HG03558 (cell line): ENCODE results near the gene TMEM179B.
A peak's percentile ranks its signal among the peaks of the same experiment; 100 is the strongest.
"Not testable (repeated sequence)": the region's sequence is repeated elsewhere in the genome, so short reads cannot be mapped to it uniquely, and the experiment has no call there.

Source experiments
- ATAC-seq: cut with Tn5 transposase; IDR thresholded peaks from one replicate; pipeline ENCODE4 v1.9.1; 2021; ENCODE audit warnings: moderate number of reproducible peaks; ENCODE audit not compliant: unreplicated experiment; ENCODE audit errors: extremely low read depth

The TMEM179B gene

GRCh38 chr11:62786318-62787004 lies 741 bp upstream of the TMEM179B start:
- no peak for ATAC-seq

- no peak for ATAC-seq
Measured at GRCh38 chr11:62788991-62789390, 1.8 kb downstream of the TMEM179B start.

GRCh38 chr11:62789576-62789975 lies 2.4 kb downstream of the TMEM179B start:
- no peak for ATAC-seq

GRCh38 chr11:62791501-62792201 lies 4.4 kb downstream of the TMEM179B start, which contains the start of gene TMEM223:
TMEM223 (minus strand) TSS chr11:62792006; CDS start chr11:62791994, 12 bp downstream.
- peak; percentile 38 for ATAC-seq

- ATAC-seq = no peak
Measured at GRCh38 chr11:62792202-62792575, 5.0 kb downstream of the TMEM179B start.

- no peak for ATAC-seq
Measured at GRCh38 chr11:62794201-62794775, 7.1 kb downstream of the TMEM179B start.

GRCh38 chr11:62796281-62796680 lies 9.1 kb downstream of the TMEM179B start:
- ATAC-seq = no peak

- no peak for ATAC-seq
Measured at GRCh38 chr11:62799486-62799885, 12.3 kb downstream of the TMEM179B start.

GRCh38 chr11:62801071-62801470 lies 13.9 kb downstream of the TMEM179B start:
- no peak for ATAC-seq

GRCh38 chr11:62804310-62805075 lies 17.3 kb downstream of the TMEM179B start:
- ATAC-seq = no peak

- peak; percentile 69 for ATAC-seq
Measured at GRCh38 chr11:62805076-62805892, 18.1 kb downstream of the TMEM179B start, which contains the start of gene NXF1. NXF1 (minus strand) TSS chr11:62805440; CDS start chr11:62805356, 84 bp downstream.

GRCh38 chr11:62805961-62806441 lies 18.8 kb downstream of the TMEM179B start:
- ATAC-seq = no peak

- ATAC-seq = no peak
Measured at GRCh38 chr11:62806611-62807121, 19.5 kb downstream of the TMEM179B start.

GRCh38 chr11:62810748-62811147 lies 23.5 kb downstream of the TMEM179B start:
- no peak for ATAC-seq

- no peak for ATAC-seq
Measured at GRCh38 chr11:62811659-62812058, 24.5 kb downstream of the TMEM179B start.

GRCh38 chr11:62816557-62816956 lies 29.4 kb downstream of the TMEM179B start:
- no peak for ATAC-seq

- ATAC-seq = no peak
Measured at GRCh38 chr11:62817129-62817528, 29.9 kb downstream of the TMEM179B start.

- ATAC-seq = no peak
Measured at GRCh38 chr11:62823677-62824076, 36.5 kb downstream of the TMEM179B start.

GRCh38 chr11:62828130-62828529 lies 40.9 kb downstream of the TMEM179B start:
- ATAC-seq = not testable (repeated sequence)
